H1 (cell line): ENCODE results near the gene PCNX3.

Experiments used
- BACH1 ChIP-seq: IDR thresholded peaks from 2 replicates; pipeline ENCODE4 v1.6.1; 2012; ENCODE audit warnings: low read length, improper control_type of control experiment
- BCL11A ChIP-seq, 2 experiments: IDR thresholded peaks; one replicate each; pipeline ENCODE4 v1.6.1; 2011; ENCODE audit warnings: low read depth in 2 of 2, low read length in 2 of 2, mild to moderate bottlenecking in 2 of 2
- CHD1 ChIP-seq: IDR thresholded peaks from 2 replicates; pipeline ENCODE4 v1.6.1; 2012; ENCODE audit warnings: low read depth, low read length, improper control_type of control experiment
- CHD2 ChIP-seq: IDR thresholded peaks from 2 replicates; pipeline ENCODE4 v1.6.1; 2012; ENCODE audit warnings: low read length, improper control_type of control experiment
- CTCF ChIP-seq, 3 experiments: IDR thresholded peaks; 1 replicate in 2 of 3; 2 replicates in 1 of 3; pipeline versions ENCODE4 v1.5.1 to v1.6.1; 2011; ENCODE audit warnings: low read length in 3 of 3, mild to moderate bottlenecking in 3 of 3, inconsistent platforms in 2 of 3, low read depth in 1 of 3, moderate library complexity in 1 of 3; ENCODE audit not compliant: insufficient read depth in 1 of 3; ENCODE audit errors: control extremely low read depth in 1 of 3
- EP300 ChIP-seq, 2 experiments: IDR thresholded peaks; 1 replicate in 1 of 2; 2 replicates in 1 of 2; pipeline ENCODE4 v1.6.1; 2011 to 2012; ENCODE audit warnings: low read depth in 2 of 2, low read length in 2 of 2, mild to moderate bottlenecking in 2 of 2, borderline replicate concordance in 1 of 2, inconsistent platforms in 1 of 2, moderate library complexity in 1 of 2
- EZH2 ChIP-seq: fragments of 200-600 bp; sonication (generic); IDR thresholded peaks from 2 replicates; pipeline ENCODE4 v1.7.1; 2012; ENCODE audit warnings: low read depth, mild to moderate bottlenecking, moderate library complexity, low read length, inconsistent platforms; ENCODE audit not compliant: severe bottlenecking
- MAFK ChIP-seq: IDR thresholded peaks from 2 replicates; pipeline ENCODE4 v1.6.1; 2012; ENCODE audit warnings: low read depth, mild to moderate bottlenecking, improper control_type of control experiment, low read length
- MAX ChIP-seq: IDR thresholded peaks from 2 replicates; pipeline ENCODE4 v1.6.1; 2012; ENCODE audit warnings: inconsistent platforms
- POLR2AphosphoS5 ChIP-seq: IDR thresholded peaks from 2 replicates; pipeline ENCODE4 v1.6.1; 2011; ENCODE audit warnings: low read depth, low read length
- POU5F1 ChIP-seq: IDR thresholded peaks from 2 replicates; pipeline ENCODE4 v1.6.1; 2011; ENCODE audit warnings: low read depth, mild to moderate bottlenecking, low read length, moderate library complexity
- TAF7 ChIP-seq: optimal IDR thresholded peaks from 2 replicates; pipeline ENCODE3; 2011; ENCODE audit warnings: low read depth, mild to moderate bottlenecking, inconsistent platforms, low read length, moderate library complexity, borderline replicate concordance
- YY1 ChIP-seq: IDR thresholded peaks from 2 replicates; pipeline ENCODE4 v1.6.1; 2011; ENCODE audit warnings: low read depth, mild to moderate bottlenecking, low read length

- TF ChIP-seq POLR2AphosphoS5 (no peak), MAFK (no peak), EZH2 (no peak), CTCF (IDR thresholded peaks at IDR 0.05; ENCODE audit: control extremely low read depth in 1 of 3, insufficient read depth in 1 of 3, low read depth in 1 of 3, low read length in 3 of 3) (no peak), POU5F1 (no peak), TAF7 (no peak), BCL11A (IDR thresholded peaks at IDR 0.05; ENCODE audit: low read depth in 2 of 2, low read length in 2 of 2) (no peak), CHD2 (no peak), CHD1 (no peak), MAX (no peak), YY1 (no peak), EP300 (IDR thresholded peaks at IDR 0.05; ENCODE audit: borderline replicate concordance in 1 of 2, low read depth in 2 of 2, low read length in 2 of 2) (no peak), BACH1 (no peak)
These were observed 25.9 kb downstream of the PCNX3 start for GRCh38 chr11:65641297-65642013.
